Immature natural killer cell (primary cell): ENCODE measurements around the gene STOX2. TPM values are rescaled to one million over a fixed set of nuclear protein-coding genes. Genes with fewer than 3 reads are reported as not detected.
"Not testable (repeated sequence)": the region's sequence is repeated elsewhere in the genome, so short reads cannot be mapped to it uniquely, and the experiment has no call there.

Experiments used
- DNase-seq, 3 donors: peaks; one replicate each; pipeline ENCODE4 v3.0.0; 2022; ENCODE audit warnings: mixed read lengths in 1 of 3
- H3K27ac Mint-ChIP-seq, 6 donors: one replicate each; pipeline ENCODE4 v1.8.0; 2020; ENCODE audit warnings: mixed read lengths in 6 of 6, mild to moderate bottlenecking in 5 of 6, inconsistent platforms in 4 of 6, moderate library complexity in 3 of 6
- H3K27me3 Mint-ChIP-seq, 3 donors: one replicate each; pipeline ENCODE4 v1.8.0; 2020 to 2021; ENCODE audit warnings: low read depth in 3 of 3, mild to moderate bottlenecking in 3 of 3, mixed read lengths in 3 of 3, moderate library complexity in 3 of 3, inconsistent platforms in 1 of 3
- H3K36me3 Mint-ChIP-seq, 3 donors: one replicate each; pipeline ENCODE4 v1.8.0; 2020; ENCODE audit warnings: mixed read lengths in 3 of 3, inconsistent platforms in 2 of 3, mild to moderate bottlenecking in 2 of 3
- H3K4me1 Mint-ChIP-seq, 2 donors: one replicate each; pipeline ENCODE4 v1.8.0; 2020; ENCODE audit warnings: inconsistent platforms in 2 of 2, mild to moderate bottlenecking in 2 of 2, mixed read lengths in 2 of 2, moderate library complexity in 1 of 2
- H3K4me3 Mint-ChIP-seq, 5 donors: one replicate each; pipeline ENCODE4 v1.8.0; 2020; ENCODE audit warnings: mild to moderate bottlenecking in 5 of 5, mixed read lengths in 5 of 5, inconsistent platforms in 3 of 5, moderate library complexity in 3 of 5
- H3K9me3 Mint-ChIP-seq, 6 donors: one replicate each; pipeline ENCODE4 v1.8.0; 2020; ENCODE audit warnings: mild to moderate bottlenecking in 6 of 6, mixed read lengths in 6 of 6, inconsistent platforms in 4 of 6, moderate library complexity in 3 of 6
- polyA plus RNA-seq, 3 donors: library from polyadenylated mRNA; unstranded; fragments of 300-500 nt; fragmentation: Illumina TruSeq; gene quantifications; one replicate each; pipeline ENCODE4 v1.2.3, GENCODE V29; 2021

STOX2 gene
- polyA plus RNA-seq, 3 donors from 2014 or later, result not detected

GRCh38 chr4:184046148-184046547, 141.0 kb downstream of the STOX2 start:
- no peak overlapping the region for H3K4me3 Mint-ChIP-seq
- peaks cover 0 to 11% (median 0%) of the 10 kb centered on the region in 3 donors for H3K36me3 Mint-ChIP-seq
- H3K4me1 Mint-ChIP-seq, result no peaks in the 10 kb centered on the region
- no peak overlapping the region for H3K27ac Mint-ChIP-seq
- H3K27me3 Mint-ChIP-seq, result peaks cover 4 to 19% (median 13%) of the 10 kb centered on the region in 3 donors
- DNase-seq, result no peak
- H3K9me3 Mint-ChIP-seq, result peaks cover 3 to 25% (median 16%) of the 10 kb centered on the region in 6 donors

GRCh38 chr4:184051262-184051661, 146.2 kb downstream of the STOX2 start:
- peaks cover 2 to 21% (median 10%) of the 10 kb centered on the region in 6 donors for H3K9me3 Mint-ChIP-seq
- not testable (repeated sequence) for DNase-seq, H3K36me3 Mint-ChIP-seq, H3K4me1 Mint-ChIP-seq, H3K27ac Mint-ChIP-seq
- peaks cover 5 to 13% (median 11%) of the 10 kb centered on the region in 3 donors for H3K27me3 Mint-ChIP-seq
- peak overlapping the region in 1 of 5 donors; percentile 13 for H3K4me3 Mint-ChIP-seq

GRCh38 chr4:184052616-184053015, 147.5 kb downstream of the STOX2 start:
- Mint-ChIP-seq H3K4me3 (no peak overlapping the region), H3K27ac (no peak overlapping the region), H3K27me3 (peaks cover 2 to 8% (median 8%) of the 10 kb centered on the region in 3 donors), H3K36me3 (no peaks in the 10 kb centered on the region), H3K9me3 (peaks cover 2 to 8% (median 3%) of the 10 kb centered on the region in 6 donors), H3K4me1 (no peaks in the 10 kb centered on the region)
- no peak for DNase-seq

GRCh38 chr4:184053434-184053833, 148.3 kb downstream of the STOX2 start:
- Mint-ChIP-seq H3K36me3 (no peaks in the 10 kb centered on the region), H3K4me1 (no peaks in the 10 kb centered on the region), H3K27ac (no peak overlapping the region), H3K9me3 (peaks cover 0 to 6% (median under 1%) of the 10 kb centered on the region in 6 donors), H3K27me3 (peaks cover 2 to 5% (median 5%) of the 10 kb centered on the region in 3 donors), H3K4me3 (no peak overlapping the region)
- no peak for DNase-seq

- H3K27me3 Mint-ChIP-seq, result peaks cover 1 to 2% (median 2%) of the 10 kb centered on the region in 3 donors
- H3K27ac Mint-ChIP-seq, result no peak overlapping the region
- DNase-seq, result no peak
- no peak overlapping the region for H3K4me3 Mint-ChIP-seq
- H3K36me3 Mint-ChIP-seq, result no peaks in the 10 kb centered on the region
- no peaks in the 10 kb centered on the region for H3K4me1 Mint-ChIP-seq
- H3K9me3 Mint-ChIP-seq, result peaks cover 0 to 5% (median 0%) of the 10 kb centered on the region in 6 donors
Observed at GRCh38 chr4:184056877-184057276, 151.8 kb downstream of the STOX2 start.

DNA sequence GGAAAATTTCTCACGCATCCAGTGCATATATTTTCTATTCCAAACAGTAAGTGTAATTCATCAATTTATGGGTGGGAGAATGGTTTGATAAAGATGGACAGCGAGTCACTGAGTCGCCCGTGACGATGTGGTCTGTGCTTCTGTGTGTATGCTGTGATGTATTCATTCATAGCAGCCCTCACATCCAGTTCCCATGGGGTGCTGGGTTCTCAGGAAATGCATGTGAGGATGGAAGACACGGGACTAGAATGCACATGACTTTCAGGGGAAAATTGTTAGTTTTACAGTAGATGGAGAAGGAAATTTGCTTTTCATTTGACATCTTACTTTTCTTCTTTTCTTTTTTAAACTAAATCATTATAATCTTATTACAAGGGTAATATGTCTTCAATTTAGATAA, 152.9 kb downstream of the STOX2 start:
- Mint-ChIP-seq H3K27me3 (no peaks in the 10 kb centered on the region), H3K27ac (no peak overlapping the region), H3K4me1 (no peaks in the 10 kb centered on the region), H3K36me3 (no peaks in the 10 kb centered on the region), H3K9me3 (peaks cover 0 to 3% (median 0%) of the 10 kb centered on the region in 6 donors), H3K4me3 (no peak overlapping the region)
- DNase-seq, result no peak

- no peaks in the 10 kb centered on the region for H3K36me3 Mint-ChIP-seq
- H3K27me3 Mint-ChIP-seq, result no peaks in the 10 kb centered on the region
- DNase-seq, result no peak
- no peaks in the 10 kb centered on the region for H3K9me3 Mint-ChIP-seq
- no peaks in the 10 kb centered on the region for H3K4me1 Mint-ChIP-seq
- H3K4me3 Mint-ChIP-seq, result no peak overlapping the region
- no peak overlapping the region for H3K27ac Mint-ChIP-seq
Observed at GRCh38 chr4:184059099-184059498, 154.0 kb downstream of the STOX2 start.

- DNase-seq, result no peak
- Mint-ChIP-seq H3K9me3 (no peaks in the 10 kb centered on the region), H3K27ac (no peak overlapping the region), H3K4me1 (no peaks in the 10 kb centered on the region), H3K36me3 (no peaks in the 10 kb centered on the region), H3K27me3 (peaks cover 0 to 5% (median 0%) of the 10 kb centered on the region in 3 donors), H3K4me3 (no peak overlapping the region)
Observed at GRCh38 chr4:184061582-184061981, 156.5 kb downstream of the STOX2 start.

DNA sequence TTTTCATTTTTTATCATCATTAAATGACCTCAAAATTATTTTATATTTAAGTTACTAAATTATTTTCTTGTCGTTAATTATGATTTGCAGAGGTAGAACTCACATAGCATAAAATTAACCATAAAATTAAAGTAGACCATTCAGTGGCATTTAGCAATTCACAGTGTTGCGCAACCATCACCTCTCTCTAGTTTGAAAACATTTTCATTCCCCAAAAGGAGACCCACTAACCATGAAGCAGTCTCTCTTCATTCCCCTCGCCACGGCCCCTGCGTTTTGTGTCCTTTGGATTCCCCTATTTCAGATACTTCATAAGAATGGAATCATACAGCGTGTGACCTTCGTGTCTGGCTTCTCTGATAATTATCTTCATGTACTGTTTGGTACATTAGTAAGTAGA, 157.7 kb downstream of the STOX2 start:
- H3K27me3 Mint-ChIP-seq, result peaks cover 0 to 7% (median 0%) of the 10 kb centered on the region in 3 donors
- DNase-seq, result no peak
- no peaks in the 10 kb centered on the region for H3K36me3 Mint-ChIP-seq
- no peaks in the 10 kb centered on the region for H3K9me3 Mint-ChIP-seq
- no peak overlapping the region for H3K4me3 Mint-ChIP-seq
- H3K27ac Mint-ChIP-seq, result no peak overlapping the region
- H3K4me1 Mint-ChIP-seq, result no peaks in the 10 kb centered on the region

- no peaks in the 10 kb centered on the region for H3K36me3 Mint-ChIP-seq
- no peak overlapping the region for H3K27ac Mint-ChIP-seq
- peaks cover 0 to 11% (median 2%) of the 10 kb centered on the region in 3 donors for H3K27me3 Mint-ChIP-seq
- no peaks in the 10 kb centered on the region for H3K9me3 Mint-ChIP-seq
- H3K4me3 Mint-ChIP-seq, result no peak overlapping the region
- no peaks in the 10 kb centered on the region for H3K4me1 Mint-ChIP-seq
- DNase-seq, result no peak
Observed at GRCh38 chr4:184064877-184065276, 159.8 kb downstream of the STOX2 start.

DNA sequence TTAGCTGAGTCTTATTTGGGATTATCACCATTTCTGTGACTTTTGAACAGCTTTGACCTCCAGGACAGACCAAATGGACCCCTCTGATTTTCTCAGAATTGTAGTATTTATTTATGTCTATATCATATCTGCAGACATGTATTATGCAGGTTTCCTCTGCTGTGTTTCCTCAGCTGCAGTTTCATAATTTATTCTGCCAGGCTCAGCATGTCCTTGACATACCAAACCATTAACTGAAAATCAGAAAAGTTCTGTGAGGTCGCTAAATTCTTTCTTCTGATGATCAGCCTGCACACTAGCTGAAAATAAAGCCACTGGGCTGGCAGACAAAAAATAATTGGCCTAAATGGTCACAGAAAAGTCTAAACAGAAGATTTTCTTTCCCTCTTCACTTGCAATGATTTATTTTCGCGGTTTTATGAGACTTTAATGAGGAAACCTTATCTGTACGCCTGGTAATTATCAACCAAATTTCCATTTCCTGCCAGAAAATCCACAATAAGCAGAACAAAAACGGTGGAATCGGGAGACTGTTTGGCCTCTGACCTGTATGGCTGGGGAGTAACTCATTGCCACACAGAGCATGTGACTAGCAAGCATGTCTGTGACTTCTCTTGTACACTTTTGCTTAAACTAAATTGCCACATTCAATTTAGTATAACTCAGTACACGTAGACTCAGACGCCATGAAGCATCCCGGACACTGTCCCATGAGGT, 161.6 kb downstream of the STOX2 start:
- DNase-seq, result no peak
- H3K27me3 Mint-ChIP-seq, result peaks cover 0 to 11% (median 2%) of the 10 kb centered on the region in 3 donors
- peaks cover 0 to under 1% (median 0%) of the 10 kb centered on the region in 3 donors for H3K36me3 Mint-ChIP-seq
- peaks cover 0 to 2% (median 0%) of the 10 kb centered on the region in 6 donors for H3K9me3 Mint-ChIP-seq
- no peaks in the 10 kb centered on the region for H3K4me1 Mint-ChIP-seq
- no peak overlapping the region for H3K4me3 Mint-ChIP-seq
- no peak overlapping the region for H3K27ac Mint-ChIP-seq

DNA sequence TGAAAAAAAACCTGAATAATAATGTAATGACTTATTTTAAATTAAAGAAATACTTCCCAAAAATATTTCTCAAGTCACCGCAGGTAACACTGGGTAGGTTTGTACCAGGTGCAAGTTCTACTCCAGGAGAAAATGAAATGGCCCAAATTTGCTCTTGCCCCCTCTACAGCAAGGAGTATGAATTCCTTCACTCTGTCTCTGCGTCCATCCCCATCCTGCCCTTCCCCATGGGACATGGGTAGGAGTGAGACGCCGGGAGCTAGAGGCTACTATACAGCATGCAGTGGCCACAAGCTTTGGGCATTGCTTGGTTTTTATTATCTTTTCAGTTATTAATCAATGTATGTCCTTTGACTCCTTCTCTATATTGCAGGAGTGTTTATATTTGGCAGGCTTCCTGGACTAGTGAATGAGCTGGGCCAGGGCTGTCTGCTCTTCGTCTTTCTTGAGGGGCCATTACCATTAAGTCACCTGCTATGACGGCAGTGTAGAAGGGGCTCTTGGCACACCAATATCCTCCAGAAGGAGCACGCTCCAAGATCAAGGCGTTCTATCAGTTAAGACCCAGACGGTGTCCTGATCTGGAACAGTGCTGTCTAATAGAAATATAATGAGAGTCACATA, 162.9 kb downstream of the STOX2 start:
- no peak for DNase-seq
- Mint-ChIP-seq H3K4me3 (no peak overlapping the region), H3K36me3 (peaks cover 0 to 3% (median 0%) of the 10 kb centered on the region in 3 donors), H3K9me3 (peaks cover 0 to 7% (median 2%) of the 10 kb centered on the region in 6 donors), H3K27ac (no peak overlapping the region), H3K4me1 (no peaks in the 10 kb centered on the region), H3K27me3 (peaks cover 0 to 11% (median 2%) of the 10 kb centered on the region in 3 donors)
